Stimulated activated CD4-positive, alpha-beta T cell treated with anti-CD3 and anti-CD28 coated beads, Interleukin-15, amount 100 ng/mL, for 1 hour (primary cell): ENCODE results near the gene HDHD2.
"Not testable (repeated sequence)": the region's sequence is repeated elsewhere in the genome, so short reads cannot be mapped to it uniquely, and the experiment has no call there.

Experiments used
- DNase-seq, 2 donors: peaks; one replicate each; pipeline ENCODE4 v3.0.0-alpha.2; 2020; ENCODE audit warnings: low read depth in 1 of 2, low spot score in 1 of 2

Gene HDHD2, protein sequence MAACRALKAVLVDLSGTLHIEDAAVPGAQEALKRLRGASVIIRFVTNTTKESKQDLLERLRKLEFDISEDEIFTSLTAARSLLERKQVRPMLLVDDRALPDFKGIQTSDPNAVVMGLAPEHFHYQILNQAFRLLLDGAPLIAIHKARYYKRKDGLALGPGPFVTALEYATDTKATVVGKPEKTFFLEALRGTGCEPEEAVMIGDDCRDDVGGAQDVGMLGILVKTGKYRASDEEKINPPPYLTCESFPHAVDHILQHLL

DNA sequence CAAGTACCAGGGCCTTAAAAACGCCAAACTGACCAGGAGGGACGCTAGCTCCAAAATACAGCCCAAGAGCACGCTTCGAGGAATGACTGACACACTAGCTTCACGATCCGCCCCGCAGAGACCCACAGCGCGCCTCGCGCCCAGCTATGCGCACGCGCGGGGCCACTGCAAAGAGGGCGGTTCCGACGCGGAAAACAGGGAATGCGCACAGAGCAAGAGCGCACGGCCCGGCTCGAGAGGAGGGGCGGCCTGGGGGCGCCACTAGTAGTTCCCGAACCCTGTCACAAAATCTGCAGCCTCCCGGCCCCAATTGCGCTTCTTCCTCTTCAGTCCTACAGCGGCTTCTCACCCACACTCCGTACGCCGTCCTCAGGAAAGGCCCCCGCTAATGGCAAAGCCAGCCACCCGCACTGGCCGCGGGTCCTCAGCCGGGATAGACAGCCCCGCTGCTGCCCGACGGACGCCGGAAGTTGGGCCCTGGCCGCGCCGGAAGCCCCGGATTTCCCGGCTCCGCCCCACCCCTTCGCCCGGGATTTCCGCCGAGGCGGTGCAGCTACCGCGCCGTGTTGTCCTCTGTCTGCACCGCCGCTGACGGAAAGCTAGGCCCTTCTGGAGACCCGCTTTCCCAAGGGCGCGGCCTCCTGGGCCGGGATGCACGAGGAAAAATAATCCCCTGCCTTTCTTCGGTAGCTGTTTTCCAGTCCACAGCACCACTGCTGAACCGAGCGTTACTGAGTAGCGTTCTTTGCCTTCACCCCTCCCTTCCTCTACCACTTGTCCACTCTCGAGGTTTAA is at the start of gene HDHD2:
Gene HDHD2, minus strand, starts transcription at position 472 of the 795 bp plus-strand sequence. CDS start 14,061 bp downstream, outside the sequence.
- peak; percentile 58 to 76 for DNase-seq

DNA sequence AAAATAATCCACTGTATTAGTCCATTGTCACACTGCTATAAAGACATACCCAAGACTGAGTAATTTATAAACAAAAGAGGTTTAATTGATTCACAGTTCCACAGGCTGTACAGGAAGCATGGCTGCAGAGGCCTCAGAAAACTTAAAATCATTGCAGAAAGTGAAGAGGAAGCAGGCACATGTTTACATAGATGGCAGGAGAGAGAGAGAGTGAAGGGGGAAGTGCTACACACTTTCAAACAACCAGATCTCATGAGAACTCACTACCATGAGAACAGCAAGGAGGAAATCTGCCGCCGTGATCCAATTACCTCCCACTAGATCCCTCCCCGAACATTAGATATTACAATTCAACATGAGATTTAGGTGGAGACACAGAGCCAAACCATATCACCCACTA is 45.7 kb upstream of the HDHD2 start:
- DNase-seq: not testable (repeated sequence)

DNA sequence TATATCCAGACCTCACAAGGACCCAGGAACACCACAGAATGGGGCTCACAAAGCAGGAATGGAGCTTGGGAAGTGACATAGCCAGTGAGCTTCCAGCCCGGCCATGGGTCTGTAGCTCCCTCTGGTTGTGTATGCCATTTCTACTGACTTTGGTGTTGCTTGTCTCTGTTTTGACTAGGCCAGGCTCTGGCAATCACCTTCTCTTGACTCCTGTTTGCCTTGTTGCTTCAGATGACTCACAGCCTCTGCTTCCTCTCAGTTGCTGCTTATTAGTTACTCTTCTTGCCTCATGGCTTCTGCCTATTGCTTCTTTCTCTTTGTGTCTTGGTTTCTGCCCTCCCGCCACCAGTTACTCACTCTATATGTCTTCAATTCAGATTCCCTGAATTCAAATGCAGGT is 41.7 kb upstream of the HDHD2 start:
- no peak for DNase-seq

DNA sequence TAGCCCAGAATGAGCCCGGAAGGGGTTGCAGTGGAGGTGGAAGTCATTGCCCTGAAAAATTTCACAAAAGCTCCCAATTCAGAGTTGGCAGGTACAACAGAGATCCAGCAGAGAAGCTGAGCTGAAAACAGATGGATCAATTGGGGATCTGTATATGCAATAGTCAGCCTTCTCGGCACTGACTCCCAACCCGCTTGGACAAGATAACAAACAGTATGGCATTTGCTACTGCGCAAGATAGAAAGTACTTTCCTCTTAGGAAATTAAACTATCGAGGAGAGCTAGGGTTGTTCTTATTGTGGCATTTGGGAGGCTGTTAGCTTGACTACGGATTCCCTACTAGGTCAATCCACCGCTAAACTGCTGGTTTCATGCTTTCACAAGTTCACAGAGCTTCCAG is 37.4 kb upstream of the HDHD2 start:
- DNase-seq: no peak

DNA sequence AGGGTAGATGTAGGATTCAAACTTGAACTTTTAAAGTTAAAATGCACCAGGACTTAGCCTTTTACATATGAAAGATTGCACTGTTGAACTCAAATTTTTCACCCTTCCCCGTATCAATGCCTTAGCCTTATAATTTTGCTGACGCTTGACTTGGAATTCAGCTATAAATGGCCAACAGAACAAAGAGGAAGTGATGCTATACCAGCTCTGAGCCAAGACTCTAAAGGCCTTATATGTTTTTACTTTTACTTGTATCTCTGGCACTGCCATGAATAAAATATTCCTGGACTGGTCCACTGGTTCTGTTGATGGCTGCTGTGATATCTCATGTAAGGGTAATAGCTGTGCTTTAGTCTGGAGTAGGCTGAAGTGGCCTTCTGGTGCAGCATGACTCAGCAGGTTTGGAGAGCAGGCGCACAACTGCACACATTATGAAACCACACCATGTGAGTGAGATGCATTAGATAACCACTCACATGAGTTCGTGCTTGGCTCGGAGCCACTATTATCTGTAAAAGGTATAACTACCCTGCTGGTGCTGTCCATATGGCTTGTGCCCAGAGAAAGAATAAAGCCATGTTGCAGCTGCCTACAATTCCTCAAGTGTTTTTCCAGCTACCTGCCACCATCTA is 34.2 kb upstream of the HDHD2 start:
- no peak for DNase-seq

DNA sequence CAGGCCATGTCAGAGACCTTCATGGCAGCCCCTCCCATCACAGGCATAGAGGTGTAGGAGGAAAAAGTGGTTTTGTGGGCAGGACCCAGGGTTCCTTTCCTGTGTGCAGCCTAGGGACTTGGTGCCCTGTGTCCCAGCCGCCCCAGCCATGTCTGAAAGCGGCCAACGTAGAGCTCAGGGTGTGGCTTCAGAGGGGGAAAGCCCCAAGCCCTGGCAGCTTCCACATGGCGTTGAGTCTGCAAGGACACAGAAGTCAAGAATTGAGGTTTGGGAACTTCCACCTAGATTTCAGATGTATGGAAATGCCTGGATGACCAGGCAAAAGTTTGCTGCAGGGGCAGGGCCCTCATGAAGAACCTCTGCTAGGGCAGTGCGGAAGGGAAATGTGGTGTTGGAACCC is 31.9 kb upstream of the HDHD2 start:
- DNase-seq: not testable (repeated sequence)

DNA sequence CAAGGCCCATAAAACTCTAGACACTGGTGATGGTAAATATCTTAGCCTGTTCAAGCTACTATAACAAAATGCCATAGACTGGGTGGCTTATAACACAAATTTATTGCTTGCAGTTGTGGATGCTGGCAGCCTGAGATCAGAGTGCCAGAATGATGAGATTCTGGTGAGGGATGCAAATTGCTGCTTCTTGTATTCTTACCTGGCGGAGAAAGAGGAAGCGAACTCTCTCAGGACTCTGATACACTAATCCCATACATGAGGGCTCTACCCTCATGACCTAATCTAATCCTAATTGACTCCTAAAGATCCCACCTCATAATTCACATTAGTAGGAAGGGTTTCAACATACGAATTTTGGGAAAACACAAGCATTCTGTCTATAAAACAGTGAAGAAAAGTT is 30.5 kb upstream of the HDHD2 start:
- DNase-seq: no peak

DNA sequence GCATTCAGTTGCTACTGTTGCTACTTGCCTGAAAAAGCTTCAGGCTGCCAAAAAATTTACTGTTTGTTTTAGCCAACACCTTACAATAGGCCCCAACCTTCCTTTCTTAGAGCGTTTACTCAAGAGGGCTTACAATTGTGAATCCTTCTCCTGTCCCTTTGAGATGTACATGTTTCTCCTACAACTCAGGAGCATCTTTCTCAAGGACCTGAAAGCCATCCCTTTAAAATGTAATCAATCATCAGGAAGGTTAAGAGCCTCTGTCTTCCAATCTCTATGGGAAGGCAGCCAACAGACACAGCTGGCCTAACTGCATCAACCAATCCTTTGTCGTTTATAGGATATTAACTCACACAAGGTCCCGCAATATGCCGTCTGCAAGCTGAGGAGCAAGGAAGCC is 29.2 kb upstream of the HDHD2 start:
- no peak for DNase-seq

DNA sequence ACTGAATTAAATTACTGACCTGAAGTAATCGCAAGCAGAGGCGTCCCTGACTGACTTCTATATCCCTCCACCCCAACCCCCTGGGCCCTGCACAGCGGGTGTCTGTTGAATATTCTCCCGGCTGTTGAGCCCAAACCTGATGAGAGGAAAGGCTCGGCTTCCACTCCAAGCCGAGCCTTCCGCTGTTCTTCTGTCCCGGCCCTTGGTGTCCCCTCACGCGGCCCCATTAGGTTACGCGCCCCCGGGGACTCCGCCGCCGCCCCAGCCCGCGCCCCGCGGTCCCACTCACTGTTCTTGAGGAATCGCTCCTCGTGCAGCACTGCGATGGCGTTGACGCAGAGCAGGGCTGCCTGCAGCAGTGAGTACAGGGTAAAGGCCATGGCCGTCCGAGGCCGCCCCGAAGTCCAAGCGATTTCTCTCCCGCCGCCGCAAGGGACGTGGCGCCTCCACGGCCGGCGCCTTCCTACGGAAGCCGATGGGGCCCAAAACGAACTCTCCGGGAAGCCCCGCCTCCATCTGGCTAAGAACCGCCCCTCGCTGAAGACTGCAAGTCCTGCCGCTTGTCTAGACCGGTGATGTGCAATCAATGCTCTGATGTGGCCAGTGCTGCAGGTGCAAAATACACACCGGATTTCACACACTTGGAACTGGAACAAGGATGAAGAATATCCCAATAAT is 25.7 kb upstream of the HDHD2 start, which contains the start of gene IER3IP1:
Gene IER3IP1, minus strand, starts transcription at position 467 of the 678 bp plus-strand sequence. Its CDS starts 87 bp downstream, at position 380.
- DNase-seq: peak; percentile 72 to 84

DNA sequence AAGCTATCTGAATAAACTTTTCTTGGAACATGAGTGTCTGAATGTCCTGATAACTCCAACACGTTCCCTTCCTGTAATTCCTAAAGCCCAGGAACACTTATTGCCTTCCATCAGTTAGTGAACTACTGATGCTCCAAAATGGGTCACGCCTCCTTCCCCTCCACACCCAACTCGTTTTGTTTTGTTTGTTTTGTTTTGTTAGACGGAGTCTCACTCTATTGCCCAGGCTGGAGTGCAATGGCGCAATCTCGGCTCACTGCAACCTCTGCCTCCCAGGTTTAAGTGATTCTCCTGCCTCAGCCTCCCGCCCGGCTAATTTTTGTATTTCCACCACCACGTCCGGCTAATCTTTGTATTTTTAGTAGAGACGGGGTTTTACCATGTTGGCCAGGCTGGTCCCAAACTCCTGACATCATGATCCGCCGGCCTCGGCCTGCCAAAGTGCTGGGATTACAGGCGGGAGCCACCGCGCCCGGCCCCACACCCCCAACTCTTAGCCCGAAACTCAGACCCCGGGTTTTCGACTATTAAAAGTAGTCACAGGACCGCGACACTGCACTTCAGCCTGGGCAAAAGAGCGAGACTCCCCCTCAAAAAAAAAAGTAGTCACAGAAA is 25.1 kb upstream of the HDHD2 start:
- no peak for DNase-seq

DNA sequence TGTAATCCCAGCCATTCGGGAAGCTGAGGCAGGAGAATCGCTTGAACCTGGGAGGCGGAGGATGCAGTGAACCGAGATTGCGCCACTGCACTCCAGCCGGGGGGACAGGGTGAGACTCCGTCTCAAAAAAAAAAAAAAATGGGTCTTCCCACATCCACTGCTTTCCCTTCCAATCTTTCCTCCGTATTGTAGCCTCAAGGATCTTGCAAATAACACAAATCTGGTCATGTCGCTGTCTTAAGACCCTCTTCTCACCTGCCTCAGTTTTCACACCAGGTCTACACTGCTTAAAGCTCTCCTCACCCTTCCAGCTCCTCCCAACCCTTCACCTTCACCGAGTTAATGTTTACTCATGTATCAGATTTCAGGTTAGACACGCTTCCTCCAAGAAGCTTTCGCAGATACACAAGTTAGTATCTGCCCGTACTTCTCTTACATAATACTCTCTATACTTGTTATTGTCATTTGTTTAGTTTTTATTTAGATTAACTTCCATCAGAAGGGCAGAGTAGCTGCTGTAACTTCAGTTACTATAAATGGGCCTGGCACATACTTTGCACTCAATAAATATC is 24.3 kb upstream of the HDHD2 start:
- DNase-seq: no peak

DNA sequence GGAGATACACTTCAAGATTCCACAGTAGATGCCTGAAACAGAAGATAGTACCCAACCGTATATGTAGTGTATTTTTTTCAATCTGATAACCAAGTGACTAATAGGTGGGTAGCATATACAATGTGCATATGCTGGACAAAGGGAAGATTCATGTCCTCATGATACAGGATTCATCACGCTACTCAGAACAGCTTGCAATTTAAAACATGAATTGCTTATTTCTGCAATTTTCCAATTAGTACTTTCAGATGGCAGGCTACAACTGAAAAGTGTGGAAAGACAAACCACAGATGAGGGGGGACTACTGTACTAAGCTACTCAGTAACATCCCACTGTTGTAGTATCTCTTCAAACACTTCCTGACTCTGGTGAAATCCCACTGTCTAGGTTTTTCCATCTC is 22.2 kb upstream of the HDHD2 start:
- no peak for DNase-seq

DNA sequence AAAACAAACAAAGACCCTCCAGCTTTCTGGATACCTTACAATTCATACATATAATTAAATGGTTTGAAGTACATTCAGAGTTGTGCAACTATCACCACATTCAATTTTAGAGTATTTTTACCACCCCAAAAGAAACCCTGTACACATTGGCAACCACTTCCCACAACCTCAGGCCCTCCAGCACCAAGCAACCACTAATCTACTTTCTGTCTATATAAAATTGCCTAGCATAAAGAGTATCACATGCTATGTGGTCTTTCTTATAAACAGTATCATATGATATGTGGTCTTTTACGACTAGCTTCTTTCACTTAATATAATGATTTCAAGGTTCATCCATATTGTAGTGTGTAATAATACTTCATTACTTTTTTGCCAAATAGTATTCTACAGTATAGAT is 18.6 kb upstream of the HDHD2 start:
- no peak for DNase-seq

DNA sequence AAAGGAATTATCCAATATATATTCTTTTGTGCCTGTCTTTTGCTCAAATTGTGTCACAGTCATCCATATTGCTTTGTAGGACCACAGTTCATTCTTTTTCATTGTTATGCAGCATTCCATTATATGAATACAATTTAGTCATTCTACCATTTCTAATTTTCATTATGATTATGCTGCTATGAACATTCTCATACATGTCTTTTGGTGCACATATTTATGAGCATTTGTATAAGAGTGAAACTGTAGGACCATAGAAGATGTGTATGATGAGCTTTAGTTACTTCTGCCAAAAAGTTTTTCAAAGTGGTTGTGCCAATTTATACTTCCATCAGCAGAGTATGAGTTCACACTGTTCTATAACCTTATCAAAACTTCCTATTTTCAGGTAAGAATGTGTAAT is 18.2 kb upstream of the HDHD2 start:
- DNase-seq: no peak

DNA sequence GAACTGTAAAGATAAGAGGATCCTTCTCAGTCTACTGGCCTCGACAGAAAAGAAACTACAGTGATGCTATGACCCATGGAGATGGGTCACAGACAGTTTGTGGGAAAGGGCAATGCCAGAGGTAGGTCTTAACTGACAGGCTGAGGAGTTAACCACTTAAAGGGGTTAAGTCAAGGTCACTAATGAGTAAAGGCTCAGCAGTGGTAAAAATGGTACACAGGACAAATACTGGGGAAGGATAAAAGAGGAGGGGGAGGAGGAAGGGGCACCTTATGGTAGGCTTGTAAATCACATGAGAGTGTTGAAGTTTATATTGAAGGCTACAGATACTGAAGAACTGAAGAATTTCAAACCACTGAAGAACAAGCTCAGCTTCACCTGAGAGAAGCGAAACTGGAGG is 16.0 kb upstream of the HDHD2 start:
- no peak for DNase-seq

DNA sequence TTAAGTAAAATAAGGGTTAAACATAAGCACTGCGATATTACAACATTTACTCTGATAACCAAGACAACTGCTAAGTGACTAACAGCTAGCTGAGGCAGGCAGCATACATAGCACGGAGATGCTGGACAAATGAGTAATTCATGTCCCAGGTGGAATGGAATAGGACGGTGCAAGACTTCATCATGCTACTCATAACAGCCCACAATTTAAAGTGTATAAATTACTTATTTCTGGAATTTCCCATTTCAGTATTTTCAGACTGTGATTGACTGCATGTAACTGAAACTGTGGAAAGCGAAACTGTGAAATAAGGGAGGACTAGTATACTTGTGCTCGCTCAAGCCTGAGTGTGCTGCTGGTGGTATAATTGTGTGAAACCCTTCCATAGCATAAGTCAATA is 12.9 kb upstream of the HDHD2 start:
- DNase-seq: no peak

DNA sequence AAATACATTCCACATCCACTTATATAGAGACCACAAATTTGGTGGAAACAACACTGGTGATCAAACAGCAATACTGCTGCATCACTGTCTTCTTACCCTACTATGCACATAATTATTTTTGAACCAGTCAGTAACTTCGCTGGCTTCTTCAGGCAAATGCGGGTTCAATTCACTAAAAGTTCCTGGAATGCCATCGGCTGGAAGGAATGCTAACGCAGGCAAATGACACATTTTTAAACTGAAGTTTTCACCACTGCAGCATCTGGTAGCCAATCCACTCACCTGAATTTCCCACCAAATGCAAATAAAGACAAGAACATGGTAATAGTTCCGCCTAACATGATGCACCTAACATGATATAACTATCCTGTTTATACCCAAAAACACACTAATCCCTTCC is 10.0 kb upstream of the HDHD2 start:
- no peak for DNase-seq

DNA sequence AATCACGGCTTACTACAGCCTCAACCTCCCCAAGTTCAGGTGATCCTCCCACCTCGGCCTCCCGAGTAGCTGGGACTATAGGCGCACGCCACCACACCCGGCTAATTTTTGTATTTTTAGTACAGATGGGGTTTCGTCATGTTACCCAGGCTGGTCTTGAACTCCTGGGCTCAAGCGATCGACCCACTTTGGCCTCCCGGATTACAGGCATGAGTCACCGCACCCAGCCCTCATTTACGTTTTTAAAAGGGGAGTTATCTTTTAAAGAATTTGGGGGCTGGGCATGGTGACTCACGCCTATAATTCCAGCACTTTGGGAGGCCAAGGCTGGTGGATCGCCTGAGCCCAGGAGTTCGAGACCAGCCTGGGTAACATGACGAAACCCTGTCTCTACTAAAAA is 8.1 kb upstream of the HDHD2 start:
- DNase-seq: not testable (repeated sequence)

DNA sequence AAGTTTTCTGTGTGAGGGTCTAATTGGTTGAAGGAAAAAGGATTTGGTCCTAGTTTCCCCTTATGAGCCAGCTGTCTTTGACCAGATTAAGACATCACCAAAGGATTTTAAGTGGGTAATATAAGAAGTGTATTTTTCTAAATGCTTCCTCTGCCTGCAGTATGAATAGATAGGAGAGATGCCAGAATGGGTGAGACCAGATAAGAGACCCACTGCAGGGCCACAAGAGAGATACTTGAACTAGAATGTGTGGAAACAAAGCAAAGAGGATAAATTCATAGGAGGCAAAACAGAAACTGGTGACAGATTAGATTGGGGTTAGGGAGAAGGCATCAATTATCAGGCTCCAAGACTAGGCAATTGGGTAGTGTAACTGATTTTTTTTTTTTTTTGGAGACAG is 1.1 kb upstream of the HDHD2 start:
- DNase-seq: no peak

DNA sequence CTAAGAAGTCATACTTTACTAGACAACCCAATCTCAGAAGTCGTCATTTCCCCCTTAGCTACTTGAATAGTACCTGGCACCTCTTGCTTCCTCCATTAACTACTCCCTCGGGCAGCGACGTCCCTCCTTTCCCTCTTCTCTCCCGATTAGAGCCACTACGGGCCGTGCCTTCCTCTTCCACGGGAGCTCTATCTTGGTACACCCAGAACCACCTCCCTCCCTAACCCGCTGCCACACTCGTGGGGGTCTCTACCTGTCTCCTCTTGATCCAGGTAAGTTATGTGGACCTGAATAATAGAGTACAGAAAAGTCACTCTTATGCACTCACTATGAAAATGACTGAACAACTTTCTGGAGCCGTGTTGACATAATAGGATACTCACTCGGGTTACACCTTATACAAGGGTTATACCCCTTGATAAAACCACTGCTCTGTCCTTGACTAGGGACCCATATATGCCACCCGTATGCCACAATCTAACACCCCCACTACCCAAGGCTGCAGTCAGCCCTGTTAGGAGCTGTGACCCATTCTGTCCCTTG is 595 bp upstream of the HDHD2 start:
- DNase-seq: no peak
